ENCODE data around the gene MDC1.
"Not testable (repeated sequence)": the region's sequence is repeated elsewhere in the genome, so short reads cannot be mapped to it uniquely, and the experiment has no call there.

DNA sequence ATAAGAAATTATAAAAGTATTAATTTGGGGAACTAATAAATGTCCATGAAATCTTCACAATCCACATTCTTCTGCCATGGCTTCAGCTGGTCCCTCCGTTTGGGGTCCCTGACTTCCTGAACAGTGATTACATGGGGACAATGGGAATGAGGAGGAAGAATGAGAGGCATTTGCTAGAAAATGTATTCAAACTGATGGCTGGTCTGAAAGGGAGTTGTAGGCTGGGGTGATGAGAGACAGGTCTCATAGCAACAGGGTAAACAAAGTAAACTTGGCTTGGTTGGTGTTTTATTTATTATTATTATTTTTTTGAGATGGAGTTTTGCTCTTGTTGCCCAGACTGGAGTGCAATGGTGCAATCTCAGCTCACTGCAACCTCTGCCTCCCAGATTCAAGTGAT lies 48.4 kb upstream of the MDC1 start:
- TF ChIP-seq, protein P1, sequence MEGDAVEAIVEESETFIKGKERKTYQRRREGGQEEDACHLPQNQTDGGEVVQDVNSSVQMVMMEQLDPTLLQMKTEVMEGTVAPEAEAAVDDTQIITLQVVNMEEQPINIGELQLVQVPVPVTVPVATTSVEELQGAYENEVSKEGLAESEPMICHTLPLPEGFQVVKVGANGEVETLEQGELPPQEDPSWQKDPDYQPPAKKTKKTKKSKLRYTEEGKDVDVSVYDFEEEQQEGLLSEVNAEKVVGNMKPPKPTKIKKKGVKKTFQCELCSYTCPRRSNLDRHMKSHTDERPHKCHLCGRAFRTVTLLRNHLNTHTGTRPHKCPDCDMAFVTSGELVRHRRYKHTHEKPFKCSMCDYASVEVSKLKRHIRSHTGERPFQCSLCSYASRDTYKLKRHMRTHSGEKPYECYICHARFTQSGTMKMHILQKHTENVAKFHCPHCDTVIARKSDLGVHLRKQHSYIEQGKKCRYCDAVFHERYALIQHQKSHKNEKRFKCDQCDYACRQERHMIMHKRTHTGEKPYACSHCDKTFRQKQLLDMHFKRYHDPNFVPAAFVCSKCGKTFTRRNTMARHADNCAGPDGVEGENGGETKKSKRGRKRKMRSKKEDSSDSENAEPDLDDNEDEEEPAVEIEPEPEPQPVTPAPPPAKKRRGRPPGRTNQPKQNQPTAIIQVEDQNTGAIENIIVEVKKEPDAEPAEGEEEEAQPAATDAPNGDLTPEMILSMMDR (IDR thresholded peaks at IDR 0.05): not testable (repeated sequence)
- not testable (repeated sequence) for TF ChIP-seq POLR2A, POLR2AphosphoS5 (IDR thresholded peaks at IDR 0.05)
